Skin epidermis (tissue), 12 donors: Measurements from ENCODE around the gene HELZ.
"Not testable (repeated sequence)": the region's sequence is repeated elsewhere in the genome, so short reads cannot be mapped to it uniquely, and the experiment has no call there.

Source experiments
- H3K27ac ChIP-seq, 21 experiments: fragments of 200-600 bp; sonication (generic) in 11 of 21; one replicate each; pipeline ENCODE4 v1.5.0; 2020; ENCODE audit warnings: mild to moderate bottlenecking in 3 of 21, inconsistent platforms in 2 of 21, moderate library complexity in 2 of 21
- H3K4me3 ChIP-seq, 7 experiments: fragments of 200-600 bp; sonication (generic) in 2 of 7; one replicate each; pipeline ENCODE4 v1.5.0; 2020; ENCODE audit warnings: inconsistent platforms in 2 of 7, mild to moderate bottlenecking in 2 of 7, moderate library complexity in 1 of 7

Gene HELZ

DNA sequence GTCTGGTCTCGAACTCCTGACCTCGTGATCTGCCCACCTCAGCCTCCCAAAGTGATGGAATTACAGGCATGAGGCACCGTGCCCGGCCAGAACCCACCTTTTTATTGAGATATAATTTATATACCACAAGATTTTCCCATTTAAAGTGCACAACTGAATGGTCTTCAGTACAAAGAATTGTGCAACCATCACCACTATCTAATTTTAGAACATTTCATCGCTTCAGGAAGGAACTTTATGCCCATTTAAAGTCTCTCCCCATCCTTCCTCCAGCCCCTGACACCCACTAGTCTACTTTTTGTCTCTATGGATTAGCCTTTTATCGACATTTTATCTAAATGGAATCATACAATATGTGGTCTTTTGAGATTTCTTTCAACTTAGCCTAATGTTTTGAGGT lies 25.4 kb upstream of the HELZ start:
- no peak overlapping the region for H3K27ac ChIP-seq
- H3K4me3 ChIP-seq, result no peak overlapping the region

DNA sequence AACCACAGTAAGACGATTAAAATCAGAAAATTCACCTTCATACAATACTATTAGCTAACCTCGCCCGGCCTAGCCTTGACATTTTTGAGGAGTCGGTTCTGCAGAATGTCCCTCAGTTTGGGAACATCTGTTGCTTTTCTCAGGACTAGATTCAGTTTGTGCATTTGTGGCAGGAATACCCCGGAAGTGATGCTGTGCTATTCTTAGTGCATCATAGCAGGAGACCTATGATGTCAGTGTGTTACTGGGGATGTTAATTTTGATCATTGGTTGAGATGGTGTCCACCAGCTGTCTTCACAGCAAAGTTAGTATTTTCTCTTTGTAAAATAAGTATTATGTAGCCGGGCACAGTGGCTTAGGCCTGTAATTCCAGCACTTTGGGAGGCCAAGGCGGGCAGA lies 21.5 kb upstream of the HELZ start:
- H3K27ac ChIP-seq, result no peak overlapping the region
- no peak overlapping the region for H3K4me3 ChIP-seq

DNA sequence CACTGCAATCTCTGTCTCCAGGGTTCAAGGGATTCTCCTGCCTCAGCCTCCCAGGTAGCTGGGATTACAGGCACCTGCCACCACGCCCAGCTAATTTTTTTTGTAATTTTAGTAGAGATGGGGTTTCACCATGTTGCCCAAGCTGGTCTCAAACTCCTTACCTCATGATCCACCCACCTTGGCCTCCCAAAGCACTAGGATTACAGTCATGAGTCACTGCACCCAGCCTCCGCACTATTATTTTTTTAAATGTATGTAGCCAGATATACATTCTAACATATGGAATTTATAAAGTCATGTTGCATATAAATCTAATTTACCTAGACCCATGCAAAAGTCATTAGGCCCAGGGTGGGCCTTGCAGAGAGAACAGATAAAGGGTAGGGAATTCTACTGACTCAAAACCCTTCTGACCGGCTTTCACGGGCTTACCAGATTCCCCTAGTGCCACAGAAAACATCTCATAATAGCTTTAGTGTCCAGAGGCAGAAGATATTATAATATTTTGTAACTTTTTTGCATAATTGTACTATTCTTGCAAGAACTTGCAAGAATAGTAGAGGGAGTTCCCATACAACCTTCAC lies 20.5 kb upstream of the HELZ start:
- Histone ChIP-seq H3K27ac (no peak overlapping the region), H3K4me3 (no peak overlapping the region)

DNA sequence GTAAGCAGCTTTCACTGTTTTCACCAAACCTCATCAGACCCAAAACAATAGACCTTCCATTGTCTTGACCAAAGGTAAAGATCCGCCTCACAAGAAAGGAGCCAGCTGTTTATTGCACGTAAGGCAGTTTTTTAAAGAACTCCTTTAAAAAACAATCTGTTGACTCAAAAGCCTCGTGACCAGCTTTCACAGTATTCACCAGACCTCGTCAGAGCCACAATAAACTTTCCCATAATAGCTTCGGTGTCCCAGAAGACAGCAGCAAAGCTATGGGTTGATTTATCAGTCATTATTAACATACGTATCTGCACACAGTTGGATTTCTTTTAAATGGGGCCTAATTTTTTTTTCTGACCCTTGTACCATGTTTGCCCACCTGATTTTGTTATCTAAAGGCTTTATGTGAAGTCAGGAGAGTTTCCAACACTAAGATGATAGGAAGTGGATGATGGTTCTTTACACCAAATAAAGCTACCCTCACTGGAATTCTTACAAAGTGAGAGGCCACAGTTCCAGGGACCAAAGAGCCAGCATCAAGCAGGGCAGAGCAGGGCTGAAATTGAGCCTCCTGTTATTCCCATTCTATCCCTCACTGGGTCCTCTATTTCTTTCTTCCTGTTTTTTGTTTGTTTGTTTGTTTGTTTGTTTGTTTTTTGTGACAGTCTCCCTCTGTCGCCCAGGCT lies 17.6 kb upstream of the HELZ start:
- Histone ChIP-seq H3K27ac (peak overlapping the region in 3 of 21 experiments; percentile 8 to 55 (median 10)), H3K4me3 (no peak overlapping the region)

DNA sequence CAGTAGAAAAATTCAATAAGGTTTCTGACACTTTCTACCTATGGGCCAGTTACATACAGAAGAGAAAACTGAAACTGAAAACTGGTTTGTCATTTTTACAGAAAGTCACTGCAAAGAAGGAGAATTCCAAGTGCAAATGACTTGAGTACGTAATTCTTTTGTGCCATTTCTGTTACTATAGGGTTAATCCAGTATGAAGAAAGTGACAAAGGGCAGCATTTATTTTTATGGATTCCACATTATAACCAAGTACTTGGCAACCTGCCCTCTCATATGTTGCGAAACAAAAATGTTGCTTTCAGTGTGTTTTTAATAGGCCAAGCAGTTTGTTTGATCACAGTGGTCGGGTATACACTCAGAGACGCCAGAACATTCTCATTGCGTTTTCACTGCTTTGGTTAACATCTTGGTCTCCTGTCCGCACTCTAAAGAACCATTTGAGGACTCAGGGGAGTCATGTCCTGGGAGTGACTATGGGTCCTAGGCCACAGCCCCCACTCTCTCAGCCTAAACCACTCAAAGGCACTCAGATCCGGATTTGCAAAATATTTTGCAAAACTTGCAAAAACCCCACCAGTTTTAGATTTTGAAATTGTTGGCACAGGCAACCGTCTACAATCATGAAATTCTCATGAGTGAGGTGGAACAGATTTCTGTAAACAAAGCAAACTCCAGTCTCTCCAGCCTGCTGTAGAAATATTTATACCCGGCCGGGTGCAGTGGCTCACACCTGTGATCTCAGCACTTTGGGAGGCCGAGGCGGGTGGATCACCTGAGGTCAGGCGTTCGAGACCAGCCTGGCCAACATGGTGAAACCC lies 15.4 kb upstream of the HELZ start:
- no peak overlapping the region for H3K4me3 ChIP-seq
- H3K27ac ChIP-seq, result peak overlapping the region in 15 of 21 experiments; percentile 11 to 86 (median 42)

DNA sequence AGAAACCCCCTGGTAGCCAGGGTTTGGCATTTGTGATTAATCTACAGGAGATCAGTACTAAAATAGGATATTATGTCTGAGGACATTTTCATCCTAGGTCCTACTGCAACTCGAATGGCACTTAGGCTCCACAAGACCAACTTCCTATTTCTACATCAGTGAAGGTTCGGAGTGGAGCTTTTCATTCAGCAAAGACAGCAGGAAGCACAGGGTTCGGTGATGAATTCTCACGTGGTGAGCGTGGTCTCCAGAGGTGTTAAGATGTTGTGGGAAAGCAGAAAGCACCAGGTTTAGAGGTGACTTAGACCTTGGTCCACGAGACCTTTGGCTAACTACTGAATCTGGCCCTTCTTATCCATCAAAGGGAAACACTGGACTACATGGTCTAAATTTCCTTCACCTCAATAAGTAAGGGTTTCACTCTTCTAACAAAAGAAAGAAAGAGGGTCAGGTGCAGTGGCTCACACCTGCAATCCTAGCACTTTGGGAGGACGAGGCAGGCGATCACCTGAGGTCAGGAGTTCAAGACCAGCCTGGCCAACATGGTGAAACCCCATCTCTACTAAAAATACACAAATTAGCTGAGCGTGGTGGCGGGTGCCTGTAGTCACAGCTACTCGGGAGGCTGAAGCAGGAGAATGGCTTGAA lies 13.9 kb upstream of the HELZ start:
- Histone ChIP-seq H3K4me3 (no peak overlapping the region), H3K27ac (peak overlapping the region in 12 of 21 experiments; percentile 8 to 86 (median 66))

DNA sequence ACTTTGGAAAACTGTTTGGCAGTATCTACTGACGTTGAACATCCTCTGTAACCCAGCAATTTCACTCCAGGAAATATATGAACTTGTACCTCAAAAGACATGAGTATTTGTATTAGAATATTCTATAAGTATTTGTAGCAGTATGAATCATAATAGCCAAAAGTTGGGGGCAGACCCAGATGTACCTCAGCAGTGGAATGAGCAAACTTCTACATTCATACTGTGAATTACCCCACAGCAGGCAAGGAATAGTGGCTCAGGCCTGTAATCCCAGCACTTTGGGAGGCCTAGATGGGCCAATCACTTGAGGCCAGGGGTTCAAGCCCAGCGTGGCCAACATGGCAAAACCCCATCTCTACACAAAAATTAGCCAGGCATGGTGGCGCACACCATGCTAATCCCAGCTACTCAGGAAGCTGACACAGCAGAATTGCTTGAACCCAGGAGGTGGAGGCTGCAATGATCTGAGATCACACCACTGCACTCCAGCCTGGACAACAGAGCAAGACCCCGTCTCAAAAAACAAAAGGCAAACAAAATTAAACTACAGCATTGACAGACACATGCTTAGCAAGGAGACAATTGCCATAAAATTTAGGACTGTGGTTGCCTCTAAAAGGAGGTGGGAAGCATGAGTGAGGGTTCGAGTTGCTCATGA lies 11.2 kb upstream of the HELZ start:
- peak overlapping the region in 2 of 21 experiments; percentile 52 to 84 for H3K27ac ChIP-seq
- no peak overlapping the region for H3K4me3 ChIP-seq

DNA sequence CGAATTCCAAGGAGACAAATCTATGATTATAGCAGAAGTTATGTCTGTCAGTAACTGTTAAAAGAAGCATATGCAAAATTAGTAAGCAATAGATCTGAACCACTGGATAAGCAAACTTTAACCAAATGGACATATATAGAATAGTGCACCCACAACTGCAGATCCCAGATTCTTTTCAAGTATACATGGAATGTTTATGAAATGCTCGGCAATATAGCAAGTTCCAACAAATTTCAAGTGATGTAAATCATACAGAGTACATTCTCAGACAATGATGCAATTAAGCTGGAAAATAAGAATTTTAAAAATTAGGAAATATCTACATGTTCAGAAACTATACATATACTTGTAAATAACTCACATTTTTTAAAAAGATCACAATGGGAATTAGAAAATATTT lies 8.4 kb upstream of the HELZ start:
- H3K4me3 ChIP-seq, result no peak overlapping the region
- no peak overlapping the region for H3K27ac ChIP-seq

DNA sequence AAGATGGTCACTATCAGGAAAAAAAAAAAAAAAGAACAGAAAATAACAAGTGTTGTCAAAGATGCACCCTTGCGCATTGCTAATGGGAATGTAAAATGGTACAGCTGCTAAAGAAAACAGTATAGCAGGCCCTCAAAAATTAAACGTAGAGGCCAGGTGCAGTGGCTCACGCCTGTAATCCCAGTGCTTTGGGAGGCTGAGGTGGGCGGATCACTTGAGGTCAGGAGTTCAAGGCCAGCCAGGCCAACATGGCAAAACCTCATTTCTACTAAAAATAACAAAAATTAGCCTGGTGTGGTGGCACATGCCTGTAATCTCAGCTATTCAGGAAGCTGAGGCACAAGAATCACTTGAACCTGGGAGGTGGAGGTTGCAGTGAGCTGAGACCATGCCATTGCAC lies 6.6 kb upstream of the HELZ start:
- H3K27ac ChIP-seq, result not testable (repeated sequence)

DNA sequence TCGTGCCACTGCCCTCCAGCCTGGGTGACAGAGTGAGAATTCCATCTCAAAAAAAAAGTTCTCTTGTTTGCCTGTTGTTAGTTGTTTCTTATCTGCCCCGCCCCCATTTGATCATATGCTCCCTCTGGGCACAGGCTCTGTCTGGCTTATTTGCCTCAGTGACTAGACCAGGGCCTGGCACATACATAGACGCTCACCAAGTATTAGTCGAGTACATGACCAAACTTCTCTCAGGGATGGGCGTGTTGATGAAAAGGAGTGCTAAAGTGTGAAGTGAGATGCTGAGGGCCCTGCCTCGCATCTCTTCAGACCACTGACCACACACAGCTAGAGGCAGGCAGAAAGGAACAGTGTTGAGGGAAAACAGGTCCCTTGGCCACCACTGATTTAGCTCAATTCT lies 3.3 kb upstream of the HELZ start:
- Histone ChIP-seq H3K27ac (no peak overlapping the region), H3K4me3 (no peak overlapping the region)

More for the DNA sequence above, 6.6 kb upstream of the HELZ start:
- H3K4me3 ChIP-seq, result not testable (repeated sequence)

DNA sequence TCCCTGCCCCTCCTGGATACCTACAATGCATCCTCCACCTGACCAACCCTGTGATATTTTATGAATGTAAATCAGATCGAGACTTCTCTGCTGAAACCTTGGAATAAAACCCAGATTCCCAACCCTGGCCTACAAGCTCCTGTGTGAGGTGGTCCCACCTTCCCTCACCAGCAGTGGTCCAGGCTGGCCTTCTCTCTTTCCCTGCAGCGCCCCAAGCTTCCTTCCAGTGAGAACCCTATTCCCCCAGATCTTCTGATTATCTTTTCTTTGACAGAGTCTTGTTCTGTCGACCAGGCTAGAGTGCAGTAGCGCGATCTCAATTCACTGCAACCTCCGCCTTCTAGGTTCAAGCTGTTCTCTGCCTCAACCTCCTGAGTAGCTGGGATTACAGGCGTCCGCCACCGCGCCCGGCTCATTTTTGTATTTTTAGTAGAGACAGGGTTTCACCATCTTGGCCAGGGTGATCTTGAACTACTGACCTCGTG lies 2.5 kb upstream of the HELZ start:
- Histone ChIP-seq H3K27ac (peak overlapping the region in 5 of 21 experiments; percentile 3 to 94 (median 26)), H3K4me3 (no peak overlapping the region)

DNA sequence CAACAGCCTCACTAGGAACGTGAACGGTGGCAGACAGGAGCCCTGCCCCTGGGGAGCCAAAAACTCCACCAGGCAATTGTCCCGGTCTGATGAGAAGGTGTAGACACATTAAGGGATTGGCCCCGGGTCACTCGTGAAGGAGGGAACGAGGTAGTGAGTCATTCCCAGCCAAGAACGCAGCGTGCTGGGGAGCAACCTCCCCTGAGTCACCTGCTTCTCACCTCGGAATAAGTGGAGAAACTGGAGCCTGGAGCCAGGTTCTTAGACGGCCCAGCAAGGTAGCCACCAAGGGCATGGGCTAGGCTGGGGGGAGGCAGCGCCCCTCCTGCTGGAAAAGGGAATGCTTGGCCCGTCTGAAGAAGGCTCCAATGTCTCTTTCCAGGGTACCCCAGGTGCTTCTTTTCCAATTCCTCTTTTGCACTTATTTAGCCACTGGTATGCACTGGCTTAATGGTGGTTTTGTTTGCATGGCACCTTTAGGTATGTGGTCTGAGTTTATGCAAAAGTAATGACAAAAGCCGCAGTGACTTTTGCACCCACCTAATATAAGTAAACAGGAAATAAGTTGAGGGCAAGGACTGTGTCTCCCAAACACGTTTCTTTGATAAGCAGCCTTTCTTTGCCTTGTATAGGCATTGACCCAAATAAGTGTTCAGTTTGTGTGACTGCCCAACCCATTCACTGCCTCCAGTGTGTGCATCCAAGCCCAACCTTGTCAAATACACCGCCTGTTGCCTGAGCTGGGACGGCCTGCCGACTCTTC lies 1.8 kb upstream of the HELZ start:
- peak overlapping the region in 16 of 21 experiments; percentile 79 to 94 (median 91) for H3K27ac ChIP-seq
- H3K4me3 ChIP-seq, result peak overlapping the region; percentile 69 to 98 (median 93)

DNA sequence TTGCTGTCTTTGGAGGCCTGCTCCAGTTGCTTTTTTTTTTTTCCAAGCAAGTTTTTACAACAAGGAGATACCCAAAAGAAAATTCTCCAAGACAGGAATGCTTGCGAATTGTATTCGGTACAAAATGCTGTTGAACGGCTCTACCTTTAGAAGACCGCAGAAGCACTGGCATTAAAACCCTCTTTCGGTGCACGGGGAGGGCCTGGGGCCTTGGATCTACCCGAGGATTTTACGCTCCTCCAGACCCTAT lies 1.3 kb upstream of the HELZ start:
- Histone ChIP-seq H3K4me3 (peak overlapping the region; percentile 69 to 98 (median 93)), H3K27ac (peak overlapping the region; percentile 61 to 94 (median 91))

DNA sequence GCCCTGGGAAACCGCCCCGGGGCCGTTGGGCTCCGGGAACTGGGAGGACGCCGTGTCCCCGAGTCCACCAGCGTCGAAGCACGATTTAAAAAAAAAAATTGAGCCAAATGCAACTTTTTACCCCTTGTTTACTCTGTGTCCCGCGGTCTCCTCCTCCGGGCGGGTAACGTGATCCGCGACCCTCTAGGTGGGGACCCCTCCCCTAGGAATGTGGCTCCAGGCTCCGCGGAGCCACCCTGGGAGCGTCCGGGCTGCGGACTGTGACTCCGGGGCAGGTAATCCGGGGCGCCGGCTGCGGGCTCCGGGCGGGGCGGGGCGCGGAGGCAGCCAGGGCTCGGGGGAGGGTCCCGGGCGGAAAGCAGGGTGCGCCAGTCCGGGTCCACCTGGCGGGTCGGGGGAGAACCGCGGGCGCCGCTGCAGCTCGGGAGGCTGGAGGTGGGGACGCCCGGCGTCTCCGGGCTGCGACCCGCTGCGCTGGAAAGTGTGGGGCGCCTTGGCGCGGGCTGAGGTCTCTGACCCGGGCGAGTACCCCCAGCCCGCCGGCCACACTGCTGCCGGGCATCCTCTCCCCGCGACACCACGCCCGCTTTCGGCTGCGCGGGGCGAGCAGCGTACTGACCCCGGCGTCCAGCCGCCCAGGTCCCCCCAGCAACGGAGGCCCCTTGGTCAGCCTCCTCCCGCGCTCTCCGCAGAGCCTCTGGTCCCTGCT lies 852 bp upstream of the HELZ start:
- Histone ChIP-seq H3K27ac (peak overlapping the region; percentile 61 to 94 (median 91)), H3K4me3 (peak overlapping the region; percentile 69 to 98 (median 93))

DNA sequence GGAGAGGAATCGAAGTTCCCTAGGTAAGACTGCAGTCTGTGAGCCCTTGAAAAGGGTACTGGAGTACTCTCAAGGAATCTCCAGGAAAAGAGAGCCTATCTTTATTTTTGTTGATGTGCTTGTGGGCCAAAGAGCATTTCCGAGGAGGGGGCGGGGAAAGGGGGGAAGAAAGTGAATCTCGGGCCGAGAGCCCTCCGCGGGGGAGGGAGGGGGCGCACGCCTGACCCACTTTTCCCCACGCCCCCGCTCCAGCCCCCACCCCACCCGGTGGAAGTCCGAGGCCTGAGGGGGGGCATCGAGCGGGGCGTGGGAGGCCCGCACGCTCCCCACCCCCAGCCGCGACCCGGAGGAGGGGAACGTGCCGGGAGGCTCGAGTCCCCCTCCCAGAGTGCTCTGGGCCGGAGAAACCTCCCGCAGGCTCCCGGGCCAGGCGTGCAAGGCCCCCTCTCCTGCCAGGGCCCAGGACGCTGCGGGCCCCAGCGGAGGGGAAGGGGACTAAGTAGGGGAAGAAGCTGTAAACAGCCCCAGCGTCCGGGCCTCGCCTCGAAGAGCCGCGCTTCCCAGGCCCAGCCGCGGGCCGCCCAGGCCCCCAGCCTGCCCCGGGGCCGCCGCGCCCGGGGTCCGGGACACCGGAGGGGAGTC lies 444 bp downstream of the HELZ start:
- H3K27ac ChIP-seq, result peak overlapping the region; percentile 61 to 94 (median 91)
- H3K4me3 ChIP-seq, result peak overlapping the region; percentile 69 to 98 (median 93)

DNA sequence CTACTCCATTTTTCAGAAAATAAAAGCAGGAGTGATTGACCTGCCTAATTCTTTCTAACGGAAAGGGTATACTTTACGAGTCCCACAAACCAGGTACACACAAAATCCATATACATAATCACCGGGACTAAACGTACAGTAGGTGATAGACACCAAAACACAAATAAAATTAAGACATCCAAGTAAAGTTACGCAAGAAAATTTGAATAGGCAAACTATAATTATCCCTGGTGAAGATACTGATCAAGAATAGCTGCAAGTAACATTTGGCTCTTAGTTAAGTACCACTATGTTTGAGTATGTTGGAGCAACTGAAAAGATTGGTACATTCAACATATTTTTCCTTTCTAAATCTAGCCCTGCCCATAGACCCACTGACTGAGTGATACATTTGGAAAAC lies 1.7 kb downstream of the HELZ start:
- Histone ChIP-seq H3K4me3 (peak overlapping the region in 1 of 7 experiments; percentile 93), H3K27ac (no peak overlapping the region)

DNA sequence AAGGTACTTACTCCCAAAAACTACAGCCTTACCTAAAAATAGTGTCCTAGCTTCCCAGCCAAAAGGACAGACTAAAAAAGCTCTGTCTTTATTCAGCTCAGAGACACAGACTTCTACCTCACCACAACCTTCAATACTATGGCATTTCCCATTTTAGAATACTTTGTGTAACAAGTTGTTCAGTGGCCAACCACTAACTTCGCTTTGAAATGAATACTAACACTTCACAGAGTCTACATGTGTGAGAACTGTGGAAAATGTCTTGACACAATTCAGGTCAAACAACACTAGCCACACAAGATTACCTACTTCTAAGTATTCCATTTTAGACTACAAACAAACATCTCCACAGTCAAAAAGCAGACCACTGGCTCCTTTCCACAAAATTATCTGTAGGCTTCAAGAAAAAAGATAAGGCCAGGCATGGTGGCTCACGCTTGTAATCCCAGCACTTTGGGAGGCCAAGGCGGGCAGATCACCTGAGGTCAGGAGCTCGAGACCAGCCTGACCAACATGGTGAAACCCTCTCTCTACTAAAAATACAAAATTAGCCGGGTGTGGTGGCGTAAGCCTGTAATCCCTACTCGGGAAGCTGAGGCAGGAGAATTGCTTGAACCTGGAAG lies 3.2 kb downstream of the HELZ start:
- Histone ChIP-seq H3K27ac (no peak overlapping the region), H3K4me3 (no peak overlapping the region)

DNA sequence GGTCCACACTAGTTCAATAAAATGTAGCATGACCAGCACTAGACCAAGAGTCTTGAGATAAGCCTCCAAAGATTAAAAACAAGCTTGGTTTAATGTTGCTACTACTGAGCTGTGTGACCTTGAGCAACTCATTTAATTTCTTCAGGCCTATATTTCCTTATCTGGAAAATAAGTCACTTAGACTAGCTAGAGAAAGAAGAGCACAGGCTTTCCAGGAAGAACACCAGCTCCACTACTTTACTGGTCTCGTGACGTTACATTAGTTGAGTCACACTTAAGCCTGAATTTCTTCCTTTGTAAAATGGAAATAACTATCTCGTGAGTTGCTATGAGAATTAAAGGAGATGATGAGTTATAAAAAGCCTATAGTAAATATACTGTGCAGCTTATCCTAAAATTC lies 5.4 kb downstream of the HELZ start:
- Histone ChIP-seq H3K4me3 (no peak overlapping the region), H3K27ac (no peak overlapping the region)
